A549 (cell line): ENCODE data around the gene PLCB1.

Experiments used
- CBX8 ChIP-seq: fragments of 200-600 bp; sonication (generic); IDR thresholded peaks from 2 replicates; pipeline ENCODE4 v1.6.1; 2016
- CTCF ChIP-seq: fragments of >200 bp; sonication (Bioruptor Twin); formaldehyde crosslinking; IDR thresholded peaks from 3 replicates; pipeline ENCODE4 v1.5.1; 2016

GRCh38 chr20:8116067-8116811, 15.8 kb upstream of the PLCB1 start:
- TF ChIP-seq CBX8 (no peak), CTCF (no peak)
